ENCODE measurements around the gene HCAR1. TPM values are rescaled to one million over a fixed set of nuclear protein-coding genes. Genes with fewer than 3 reads are reported as not detected.
"Not testable (repeated sequence)": the region's sequence is repeated elsewhere in the genome, so short reads cannot be mapped to it uniquely, and the experiment has no call there.

The HCAR1 gene
- total RNA-seq, 2 donors from 2014 or later: 0.73 to 0.80 TPM

DNA sequence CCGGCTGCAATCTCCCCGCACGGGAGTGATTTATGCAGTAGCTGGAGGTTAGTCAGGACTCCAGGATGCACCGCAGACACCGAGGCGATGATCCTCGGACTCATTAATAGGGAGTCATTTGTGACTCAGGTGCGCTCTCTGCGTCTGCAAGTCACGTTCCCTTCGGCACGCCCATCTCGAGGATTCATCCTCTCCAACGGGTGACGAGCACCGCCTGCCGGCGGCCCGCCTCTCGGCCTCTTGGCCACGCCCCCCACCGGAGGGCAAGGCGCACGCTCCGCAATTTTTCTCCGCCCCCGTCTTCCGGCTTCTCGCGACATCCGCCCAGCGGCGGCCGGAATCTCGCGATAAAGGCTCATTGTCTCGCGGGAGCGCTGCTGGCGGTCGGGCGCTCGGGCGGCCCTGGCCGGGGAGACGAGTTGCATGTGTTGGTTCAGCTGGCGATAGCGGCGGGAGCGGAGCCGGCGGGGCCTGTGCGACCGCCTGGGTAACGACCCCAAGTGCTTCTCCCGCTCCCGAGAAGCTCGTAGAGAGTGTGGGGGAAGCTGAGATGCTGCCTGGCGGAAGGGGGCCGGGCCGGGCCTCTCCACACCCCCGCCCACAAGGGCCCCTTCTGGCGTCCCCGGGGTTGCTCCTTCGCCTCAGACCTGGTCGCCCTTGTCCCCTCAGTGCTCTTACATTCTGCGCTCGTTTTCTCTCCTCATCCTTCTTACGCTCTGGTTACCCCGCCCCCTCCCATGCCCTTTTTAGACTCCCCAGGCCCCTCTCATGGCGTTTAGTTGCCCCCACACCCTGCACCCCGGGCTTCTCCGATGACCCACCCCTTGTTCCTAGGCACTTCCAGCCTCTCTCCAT lies 22.0 kb upstream of the HCAR1 start, which contains the start of gene DENR:
Gene DENR, plus strand, starts transcription at position 361 of the 855 bp plus-strand sequence. CDS start 878 bp downstream, outside the sequence.
- no peaks in the 10 kb centered on the region for H3K27me3 ChIP-seq (replicated peaks; ENCODE audit: insufficient read depth)
- peak within 1 kb of the TSS; percentile 75 to 78 for H3K4me3 ChIP-seq
- H3K4me1 ChIP-seq (replicated peaks): peaks cover 4% of the 10 kb centered on the region
- H3K36me3 ChIP-seq: no peaks in the 10 kb centered on the region
- intact Hi-C loops (cut with DNase I): loop anchor here (1.0 to 5.0 kb wide), 2 partner anchors 115 to 228 kb away; no protein-coding TSS in a partner anchor
- TF ChIP-seq, protein P1, sequence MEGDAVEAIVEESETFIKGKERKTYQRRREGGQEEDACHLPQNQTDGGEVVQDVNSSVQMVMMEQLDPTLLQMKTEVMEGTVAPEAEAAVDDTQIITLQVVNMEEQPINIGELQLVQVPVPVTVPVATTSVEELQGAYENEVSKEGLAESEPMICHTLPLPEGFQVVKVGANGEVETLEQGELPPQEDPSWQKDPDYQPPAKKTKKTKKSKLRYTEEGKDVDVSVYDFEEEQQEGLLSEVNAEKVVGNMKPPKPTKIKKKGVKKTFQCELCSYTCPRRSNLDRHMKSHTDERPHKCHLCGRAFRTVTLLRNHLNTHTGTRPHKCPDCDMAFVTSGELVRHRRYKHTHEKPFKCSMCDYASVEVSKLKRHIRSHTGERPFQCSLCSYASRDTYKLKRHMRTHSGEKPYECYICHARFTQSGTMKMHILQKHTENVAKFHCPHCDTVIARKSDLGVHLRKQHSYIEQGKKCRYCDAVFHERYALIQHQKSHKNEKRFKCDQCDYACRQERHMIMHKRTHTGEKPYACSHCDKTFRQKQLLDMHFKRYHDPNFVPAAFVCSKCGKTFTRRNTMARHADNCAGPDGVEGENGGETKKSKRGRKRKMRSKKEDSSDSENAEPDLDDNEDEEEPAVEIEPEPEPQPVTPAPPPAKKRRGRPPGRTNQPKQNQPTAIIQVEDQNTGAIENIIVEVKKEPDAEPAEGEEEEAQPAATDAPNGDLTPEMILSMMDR (IDR thresholded peaks at IDR 0.05): peak; percentile 95 to 100 (median 98)
- TF ChIP-seq POLR2A (IDR thresholded peaks at IDR 0.05): peak; percentile 71
- peak; percentile 99 for TF ChIP-seq POLR2AphosphoS5 (IDR thresholded peaks at IDR 0.05)
- peak within 1 kb of the TSS; percentile 79 to 85 for H3K27ac ChIP-seq
- peak; percentile 98 for DNase-seq (ENCODE audit: low spot score)
- H3K9me3 ChIP-seq: no peaks in the 10 kb centered on the region
- under 1% methylated on average over 69 of the region's 73 CpGs for WGBS

DNA sequence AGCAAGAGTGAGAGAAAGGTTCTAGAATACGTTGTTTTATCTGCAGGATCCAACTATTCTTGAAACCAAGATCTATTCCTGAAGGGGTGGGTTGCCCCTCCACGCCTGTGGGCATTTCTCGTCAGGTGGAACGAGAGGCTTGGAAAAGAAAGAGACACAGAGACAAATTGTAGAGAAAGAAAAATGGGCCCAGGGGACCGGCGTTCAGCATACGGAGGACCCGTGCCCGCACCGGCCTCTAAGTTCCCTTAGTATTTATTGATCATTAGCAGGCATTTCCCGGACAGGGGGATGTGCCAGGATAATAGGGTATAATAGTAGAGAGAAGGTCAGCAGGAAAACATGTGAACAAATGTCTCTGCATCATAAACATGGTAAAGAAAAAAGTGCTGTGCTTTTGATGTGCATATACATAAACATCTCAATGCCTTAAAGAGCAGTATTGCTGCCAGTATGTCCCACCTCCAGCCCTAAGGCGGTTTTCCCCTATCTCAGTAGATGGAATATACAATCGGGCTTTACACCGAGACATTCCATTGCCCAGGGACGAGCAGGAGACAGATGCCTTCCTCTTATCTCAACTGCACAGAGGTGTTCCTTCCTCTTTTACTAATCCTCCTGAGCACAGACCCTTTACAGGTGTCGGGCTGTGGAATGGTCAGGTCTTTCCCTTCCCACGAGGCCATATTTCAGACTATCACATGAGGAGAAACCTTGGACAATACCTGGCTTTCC lies 20.3 kb upstream of the HCAR1 start:
- H3K9me3 ChIP-seq; DNase-seq (ENCODE audit: low spot score); H3K4me3 ChIP-seq; H3K4me1 ChIP-seq (replicated peaks); H3K27me3 ChIP-seq (replicated peaks; ENCODE audit: insufficient read depth); H3K36me3 ChIP-seq: not testable (repeated sequence)
- WGBS: 86% methylated on average over 17 of the region's 17 CpGs
- peak overlapping the region; percentile 79 to 85 for H3K27ac ChIP-seq
- intact Hi-C loops (cut with DNase I): loop anchor here (5.0 kb wide), 1 partner anchor 114 kb away; no protein-coding TSS in a partner anchor

DNA sequence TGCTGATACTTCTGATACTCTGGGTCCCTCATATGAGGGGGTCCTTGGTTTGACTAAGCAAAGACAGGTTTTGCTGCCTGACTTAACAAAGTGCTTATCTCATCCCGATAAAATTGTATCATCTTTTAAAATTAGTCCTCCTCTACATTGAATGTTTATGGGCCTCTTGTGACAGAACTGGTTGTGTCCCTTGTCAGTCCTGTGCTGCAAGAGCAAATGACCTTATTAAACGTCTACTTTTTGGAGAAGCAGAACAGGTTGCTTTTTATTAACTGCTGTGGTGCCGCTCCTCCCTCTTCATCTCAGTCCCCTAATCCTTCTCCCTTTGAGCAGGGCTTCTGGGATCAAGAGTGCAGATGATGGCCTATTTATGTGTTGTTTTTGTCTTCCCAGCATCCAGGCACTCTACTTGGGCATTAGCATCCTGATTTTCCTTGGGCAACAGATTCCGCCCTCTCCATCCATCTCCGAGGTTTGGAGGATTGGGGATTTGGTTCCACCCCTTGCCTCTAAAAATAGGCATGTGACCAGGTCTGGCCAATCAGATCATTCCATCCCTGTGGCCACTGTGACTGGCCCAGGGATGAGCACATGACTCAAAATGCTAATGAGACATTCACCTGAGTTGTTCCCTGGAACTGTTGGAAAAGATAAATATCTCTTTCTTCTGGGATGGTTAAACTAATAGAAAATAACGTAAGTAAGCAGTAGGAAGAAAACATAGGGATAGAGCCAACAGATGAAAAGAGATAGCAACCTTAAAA lies 19.1 kb upstream of the HCAR1 start:
- no peak overlapping the region for H3K4me3 ChIP-seq
- H3K27ac ChIP-seq: peak overlapping the region; percentile 79 to 85
- intact Hi-C loops (cut with DNase I): loop anchor here (5.0 kb wide), 1 partner anchor 112 kb away; no protein-coding TSS in a partner anchor
- peak; percentile 68 for DNase-seq (ENCODE audit: low spot score)
- H3K4me1 ChIP-seq (replicated peaks): peaks cover 4% of the 10 kb centered on the region
- 40% methylated on average over 6 of the region's 6 CpGs for WGBS
- no peaks in the 10 kb centered on the region for H3K36me3 ChIP-seq
- no peaks in the 10 kb centered on the region for H3K27me3 ChIP-seq (replicated peaks; ENCODE audit: insufficient read depth)
- peak; percentile 79 for TF ChIP-seq POLR2AphosphoS5 (IDR thresholded peaks at IDR 0.05)
- TF ChIP-seq, protein P1 (IDR thresholded peaks at IDR 0.05): no peak
- H3K9me3 ChIP-seq: no peaks in the 10 kb centered on the region

DNA sequence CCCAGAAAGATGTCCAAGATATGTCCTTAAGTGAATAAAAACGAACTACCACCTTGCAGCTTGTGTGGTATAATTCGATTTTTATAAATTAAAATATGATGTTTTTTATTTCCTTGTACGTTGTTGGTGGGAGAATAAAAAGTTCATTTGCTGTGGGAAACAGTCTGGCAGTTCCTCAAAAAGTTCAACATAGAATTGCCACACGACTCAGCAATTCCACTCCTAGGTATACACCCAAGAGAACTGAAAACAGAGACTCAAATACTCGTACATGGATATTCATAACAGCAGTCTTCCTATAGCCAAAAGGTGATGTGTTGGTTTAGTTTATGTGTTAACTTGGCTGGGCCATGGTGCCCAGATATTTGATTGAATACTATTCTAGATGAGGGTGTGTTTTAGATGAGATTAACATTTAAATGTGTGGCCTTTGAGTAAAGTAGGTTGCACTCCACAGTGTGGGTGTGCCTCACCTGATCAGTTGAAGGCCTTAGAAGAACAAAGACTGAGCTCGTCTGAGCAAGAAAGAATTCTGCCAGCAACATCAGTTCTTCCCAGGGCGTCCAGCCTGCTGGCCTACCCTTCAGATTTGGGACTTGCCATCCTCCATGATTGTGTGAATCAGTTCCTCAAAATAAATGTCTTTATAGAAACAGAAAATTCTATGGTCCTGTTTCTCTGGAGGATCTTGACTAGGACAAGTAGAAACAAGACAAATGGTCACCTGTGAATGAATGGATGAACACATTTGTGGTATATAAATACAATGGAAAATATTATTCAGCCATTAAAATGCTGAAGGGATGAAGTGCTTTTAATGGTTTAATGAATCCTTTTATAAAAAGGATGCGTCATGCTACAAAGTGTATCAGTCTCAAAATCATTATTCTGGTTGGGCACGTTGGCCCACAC lies 16.8 kb upstream of the HCAR1 start:
- no peak for TF ChIP-seq POLR2AphosphoS5 (IDR thresholded peaks at IDR 0.05)
- TF ChIP-seq POLR2A (IDR thresholded peaks at IDR 0.05): no peak
- TF ChIP-seq, protein P1 (IDR thresholded peaks at IDR 0.05): no peak
- Histone ChIP-seq H3K4me1 (replicated peaks) (no peaks in the 10 kb centered on the region), H3K27me3 (replicated peaks; ENCODE audit: insufficient read depth) (no peaks in the 10 kb centered on the region), H3K36me3 (no peaks in the 10 kb centered on the region), H3K4me3 (no peak overlapping the region), H3K9me3 (no peaks in the 10 kb centered on the region), H3K27ac (no peak overlapping the region)
- WGBS: 83% methylated on average over 9 of the region's 9 CpGs
- DNase-seq (ENCODE audit: low spot score): no peak
- intact Hi-C loops (cut with DNase I): no loop called here

Data from prostate gland (tissue), 2 donors.